GM19328 (cell line): Measurements from ENCODE around the gene INIP.
"Not testable (repeated sequence)": the region's sequence is repeated elsewhere in the genome, so short reads cannot be mapped to it uniquely, and the experiment has no call there.

ENCODE experiments used
- ATAC-seq: cut with Tn5 transposase; IDR thresholded peaks from one replicate; pipeline ENCODE4 v1.9.1; 2021; ENCODE audit warnings: mild to moderate bottlenecking, moderate library complexity; ENCODE audit not compliant: unreplicated experiment

The INIP gene

DNA sequence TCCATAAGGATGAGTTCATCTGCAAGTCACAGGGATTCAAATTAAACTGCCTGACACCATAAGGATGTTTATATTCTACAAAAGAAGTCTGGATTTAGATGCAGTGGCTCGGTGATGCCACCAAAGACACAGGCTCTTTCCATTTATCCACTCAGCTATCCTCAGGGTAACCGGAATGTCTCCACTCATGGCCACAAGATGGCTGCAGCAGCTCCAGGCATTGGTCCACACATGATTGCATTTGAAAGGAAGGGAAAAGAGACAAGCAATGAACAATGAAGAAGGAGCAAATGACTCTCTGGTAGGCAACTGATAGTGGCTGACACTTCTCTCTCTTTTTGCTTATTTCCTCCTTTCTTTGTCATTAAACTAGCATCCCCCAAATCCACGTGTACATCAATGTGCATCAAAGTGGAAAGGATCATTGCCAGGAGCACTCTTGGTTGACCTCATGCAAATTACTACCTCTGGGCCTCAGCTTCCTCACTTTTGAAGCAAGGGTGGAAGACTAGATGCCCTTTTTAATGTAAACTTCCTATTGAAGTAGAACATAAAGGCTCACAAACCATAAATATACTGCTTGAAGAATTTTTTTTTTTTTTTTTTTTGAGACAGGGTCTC is 25.4 kb upstream of the INIP start:
- ATAC-seq = no peak

DNA sequence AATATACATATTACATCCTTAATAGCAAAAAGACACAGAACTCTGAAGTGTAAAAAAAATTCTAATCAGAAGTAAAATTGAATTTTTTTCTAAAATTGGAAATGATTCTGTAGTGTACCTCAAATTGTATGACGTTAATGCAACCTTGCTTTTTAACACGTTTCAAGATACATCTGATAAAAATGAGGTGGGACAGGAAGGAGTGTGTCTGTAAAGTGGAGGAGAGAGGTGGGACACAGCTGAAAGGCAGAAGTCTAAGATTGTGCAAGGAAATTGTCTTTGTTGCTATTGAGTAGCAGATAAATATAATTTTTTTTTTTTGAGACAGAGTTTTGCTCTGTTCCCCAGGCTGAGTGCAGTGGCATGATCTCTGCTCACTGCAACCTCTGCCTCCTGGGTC is 17.0 kb upstream of the INIP start:
- ATAC-seq = no peak

DNA sequence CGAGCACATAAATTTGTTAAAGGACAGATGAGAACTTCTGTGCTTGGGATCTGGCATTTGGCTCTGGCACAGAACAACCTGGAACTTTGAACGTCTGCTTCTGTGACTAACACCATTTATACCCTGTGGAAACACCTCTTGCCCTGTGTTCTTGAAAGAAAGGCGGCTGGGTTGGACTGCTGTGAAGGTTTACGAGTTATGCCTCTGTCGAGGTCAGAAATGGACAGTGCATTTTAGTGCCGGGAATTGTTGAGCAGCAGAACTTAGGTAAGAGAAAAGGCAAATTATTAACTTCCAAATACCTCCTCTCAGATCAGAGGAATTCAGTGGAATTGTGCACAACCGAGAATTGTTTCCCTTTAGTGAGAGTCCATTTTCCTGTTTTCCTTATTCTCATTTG is 14.1 kb upstream of the INIP start:
- no peak for ATAC-seq

DNA sequence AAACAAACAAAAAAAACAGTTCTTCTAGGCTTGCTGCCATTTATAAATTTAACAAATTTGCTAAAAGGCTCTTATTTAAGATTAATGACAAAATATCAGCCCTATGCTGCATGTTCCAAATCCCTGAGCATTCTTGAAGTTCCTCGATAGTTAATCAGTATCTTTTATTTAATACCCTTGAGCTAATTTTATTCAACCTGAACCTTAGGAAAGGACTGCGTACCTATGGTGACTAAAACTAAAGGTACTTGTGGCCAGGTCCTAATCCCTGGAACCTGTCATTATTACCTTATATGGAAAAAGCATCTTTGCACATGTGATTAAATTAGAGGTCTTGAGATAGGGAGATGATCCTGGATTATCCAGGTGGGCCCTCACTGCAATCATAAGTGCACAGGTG is 10.5 kb upstream of the INIP start:
- ATAC-seq = no peak

DNA sequence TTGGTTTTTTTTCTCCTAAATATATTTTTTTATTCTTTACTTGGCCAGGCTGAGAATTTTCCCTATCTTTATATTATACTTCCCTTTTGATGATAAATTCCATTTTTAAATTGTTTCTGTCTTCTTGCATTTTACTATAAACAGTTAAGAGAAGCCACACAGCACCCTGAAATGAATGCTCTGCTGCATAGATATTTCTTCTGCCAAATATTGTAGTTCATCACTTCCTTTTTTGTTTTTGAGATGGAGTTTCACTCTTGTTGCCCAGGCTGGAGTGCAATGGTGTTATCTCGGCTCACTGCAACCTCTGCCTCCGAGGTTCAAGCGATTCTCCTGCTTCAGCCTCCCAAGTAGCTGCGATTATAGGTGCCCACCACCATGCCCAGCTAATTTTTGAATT is 8.5 kb upstream of the INIP start:
- ATAC-seq = no peak

DNA sequence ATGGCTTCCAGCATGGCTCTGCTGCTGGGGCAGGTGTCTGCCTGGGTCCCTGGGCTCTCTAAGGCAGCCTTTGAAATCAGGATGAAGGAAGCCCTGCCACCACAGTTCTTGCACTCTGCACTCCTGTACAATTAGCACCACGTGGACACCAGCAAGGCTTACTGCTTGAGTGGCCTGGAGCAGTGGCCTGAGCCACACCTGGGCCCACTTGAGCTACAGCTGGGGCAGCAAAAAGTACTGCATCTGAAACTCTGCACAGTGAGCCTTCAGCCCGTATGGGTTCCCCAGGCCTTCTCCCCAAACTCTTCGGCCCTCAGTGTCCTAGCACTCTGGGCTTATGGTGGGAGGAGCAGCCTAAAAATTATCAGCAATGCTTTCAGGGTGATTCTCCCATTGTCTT is 8.0 kb upstream of the INIP start:
- ATAC-seq = no peak

DNA sequence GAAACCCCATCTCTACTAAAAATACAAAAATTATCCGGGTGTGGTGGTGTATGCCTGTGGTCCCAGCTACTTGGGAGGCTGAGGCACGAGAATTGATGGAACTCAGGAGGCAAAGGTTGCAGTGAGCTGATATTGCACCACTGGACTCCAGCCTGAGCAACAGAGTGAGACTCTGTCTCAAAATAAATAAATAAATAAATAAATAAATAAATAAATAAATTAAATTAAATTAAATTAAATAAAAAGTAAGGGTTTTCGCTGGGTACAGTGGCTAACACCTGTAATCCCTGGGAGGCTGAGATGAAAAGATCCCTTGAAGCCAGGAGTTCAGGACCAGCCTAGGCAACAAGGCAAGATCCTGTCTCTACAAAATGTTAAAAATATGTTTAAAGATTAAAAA is 4.8 kb upstream of the INIP start:
- ATAC-seq = not testable (repeated sequence)

DNA sequence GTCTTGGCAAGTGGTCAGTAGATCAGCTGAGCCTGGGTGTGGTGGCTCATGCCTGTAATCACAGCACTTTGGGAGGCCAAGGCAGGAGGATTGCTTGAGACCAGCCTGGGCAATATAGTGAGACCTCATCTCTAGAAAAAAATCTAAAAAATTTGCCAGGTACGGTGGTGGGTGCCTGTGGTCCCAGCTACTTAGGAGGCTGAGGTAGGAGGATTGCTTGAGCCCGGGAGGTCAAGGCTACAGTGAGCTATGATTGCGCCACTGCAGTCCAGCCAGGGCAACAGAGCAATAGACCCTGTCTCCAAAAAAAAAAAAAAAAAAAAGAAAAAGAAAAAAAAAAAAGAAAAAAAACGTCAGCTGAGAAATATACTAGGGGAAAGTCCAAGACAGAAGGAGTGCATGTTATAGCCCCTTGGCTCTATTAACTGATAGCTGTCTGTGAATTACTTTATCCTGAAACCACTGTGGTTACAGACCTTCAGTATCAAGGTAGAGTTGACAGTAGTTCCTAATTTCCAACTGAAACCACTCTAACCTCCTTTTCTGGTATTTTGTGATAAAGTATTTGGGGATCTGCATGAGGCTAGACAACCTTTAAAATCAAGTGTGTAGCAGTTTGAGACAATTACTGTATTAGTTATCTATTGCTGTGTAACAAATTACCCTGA is 2.3 kb upstream of the INIP start:
- ATAC-seq = no peak

DNA sequence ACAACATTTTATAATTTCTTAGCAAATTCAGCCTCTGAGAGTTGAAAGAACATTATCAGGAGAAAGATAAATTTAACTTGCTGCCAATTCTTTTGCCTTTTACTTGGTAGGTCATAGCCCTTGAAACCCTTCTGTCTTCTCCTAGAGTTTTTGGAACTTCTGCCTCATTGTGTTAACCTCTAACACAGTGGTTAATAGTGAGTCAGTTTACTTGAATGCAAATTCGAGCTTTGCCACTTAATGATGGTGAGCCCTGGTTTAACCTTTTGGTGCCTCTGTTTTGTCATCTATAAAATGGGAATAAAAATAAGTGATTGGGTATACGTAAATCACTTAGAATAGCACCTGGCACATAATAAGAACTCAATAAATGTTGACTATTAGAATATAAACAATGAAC is 1.8 kb upstream of the INIP start:
- ATAC-seq = no peak

DNA sequence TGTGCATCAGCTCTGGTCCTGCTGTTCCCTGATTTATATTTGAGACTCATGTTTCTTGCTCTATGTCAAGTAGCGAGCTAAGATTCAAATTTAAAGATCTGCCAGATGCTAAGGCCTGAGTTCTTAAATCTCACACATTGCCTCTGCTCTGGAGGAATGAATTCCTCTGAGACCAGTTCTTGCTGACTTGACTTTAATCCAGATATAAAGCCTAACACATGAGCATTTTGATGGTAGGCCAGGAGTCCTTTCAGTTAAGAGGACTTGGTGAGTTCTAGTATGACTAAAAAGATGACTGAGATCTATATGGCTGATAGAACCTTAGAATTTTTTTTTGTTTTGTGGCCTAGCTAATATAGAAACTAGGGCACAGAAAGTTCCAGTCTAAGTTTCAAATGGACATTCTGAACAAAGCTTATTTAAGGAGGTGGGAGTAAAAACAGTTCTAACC is 1.3 kb upstream of the INIP start:
- no peak for ATAC-seq

DNA sequence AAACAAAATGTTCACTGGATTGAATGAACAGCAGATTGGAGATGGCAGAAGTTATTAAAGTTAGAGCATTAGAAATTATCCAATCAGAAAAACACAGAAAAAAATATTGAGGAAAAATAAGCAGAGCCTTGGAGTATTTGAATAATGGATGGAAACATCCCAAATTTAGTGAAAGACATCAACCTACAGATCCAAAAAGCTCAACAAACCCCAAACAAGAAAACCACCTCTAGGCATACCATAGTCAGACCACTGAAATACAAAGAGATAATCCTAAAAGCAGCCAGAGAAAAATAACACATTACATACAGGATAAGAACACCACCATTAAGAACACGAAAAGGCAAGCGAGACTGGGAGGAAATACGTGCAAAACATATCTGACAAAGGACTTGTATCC is 5.2 kb downstream of the INIP start:
- ATAC-seq = no peak

DNA sequence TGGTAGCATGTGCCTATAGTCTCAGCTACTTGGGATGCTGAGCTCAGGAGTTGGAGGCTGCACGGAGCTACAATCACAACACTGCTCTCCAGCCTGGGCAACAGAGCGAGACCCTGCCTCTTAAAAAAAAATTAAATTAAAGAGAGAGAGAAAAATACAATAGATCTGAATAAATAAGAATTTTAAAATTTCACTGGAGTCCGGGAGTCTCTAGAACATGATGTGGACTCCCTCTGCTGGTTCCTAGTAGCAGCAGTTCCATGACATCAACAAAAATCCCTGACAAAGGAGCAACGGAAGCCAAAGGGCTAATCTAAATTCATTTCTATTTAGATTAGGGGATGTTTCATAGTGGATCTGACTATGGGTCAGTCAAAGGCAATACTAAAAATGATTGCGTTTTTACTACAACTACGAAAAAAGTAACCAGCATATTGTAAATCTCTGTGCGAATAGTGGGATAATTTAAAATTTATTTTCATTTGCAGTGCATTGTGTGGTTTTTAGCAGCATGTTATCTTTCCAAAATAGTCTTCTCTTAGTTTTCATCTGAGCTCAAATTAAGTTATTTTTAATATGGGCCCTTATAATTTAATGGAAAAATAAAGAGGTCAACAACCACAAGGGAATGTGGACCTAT is 6.7 kb downstream of the INIP start:
- ATAC-seq = no peak

DNA sequence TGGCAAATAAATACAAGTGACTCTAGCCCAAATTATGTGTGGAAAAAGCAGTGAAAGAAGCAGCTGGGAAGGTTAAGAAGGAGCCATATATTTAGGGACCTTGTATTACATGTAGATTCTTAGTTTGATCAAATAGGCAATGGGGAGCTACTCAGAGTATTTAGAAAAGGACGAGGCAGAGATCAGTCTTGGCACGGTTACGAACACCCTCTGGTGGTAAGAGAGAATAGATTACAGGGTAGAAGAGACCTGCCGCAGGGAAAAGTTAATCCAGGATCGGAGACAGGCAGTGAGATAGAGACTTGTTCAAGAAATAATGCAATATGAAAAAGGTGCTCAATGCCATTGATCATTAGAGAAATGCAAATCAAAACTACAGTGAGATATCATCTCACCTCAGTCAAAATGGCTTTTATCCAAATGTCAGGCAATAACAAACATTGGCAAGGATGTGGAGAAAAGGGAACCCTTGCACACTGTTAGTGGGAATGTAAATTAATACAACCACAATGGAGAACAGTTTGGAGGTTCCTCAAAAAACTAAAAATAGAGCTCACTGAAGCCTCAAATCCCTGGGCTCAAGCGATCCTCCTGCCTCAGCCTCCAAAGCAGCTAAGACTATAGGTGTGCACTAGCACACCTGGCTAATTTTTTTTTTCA is 12.0 kb downstream of the INIP start:
- ATAC-seq = no peak

DNA sequence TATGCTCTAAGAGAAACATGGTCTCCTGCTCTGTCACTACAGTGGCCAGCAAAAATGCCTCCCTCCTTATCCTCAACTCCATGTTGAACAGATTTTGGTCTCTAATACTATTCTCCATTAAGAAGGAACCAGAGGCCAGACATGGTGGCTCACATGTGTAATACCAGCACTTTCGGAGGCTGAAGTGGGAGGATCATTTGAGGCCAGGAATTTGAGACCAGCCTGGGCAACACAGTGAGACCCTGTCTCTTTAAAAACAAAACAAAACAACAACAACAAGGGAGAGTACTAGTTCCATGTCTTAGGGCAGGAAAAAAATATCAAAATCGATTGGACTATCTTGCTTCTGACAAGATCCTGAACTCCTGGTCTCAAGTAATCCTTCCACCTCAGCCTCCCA is 14.6 kb downstream of the INIP start:
- ATAC-seq = no peak

DNA sequence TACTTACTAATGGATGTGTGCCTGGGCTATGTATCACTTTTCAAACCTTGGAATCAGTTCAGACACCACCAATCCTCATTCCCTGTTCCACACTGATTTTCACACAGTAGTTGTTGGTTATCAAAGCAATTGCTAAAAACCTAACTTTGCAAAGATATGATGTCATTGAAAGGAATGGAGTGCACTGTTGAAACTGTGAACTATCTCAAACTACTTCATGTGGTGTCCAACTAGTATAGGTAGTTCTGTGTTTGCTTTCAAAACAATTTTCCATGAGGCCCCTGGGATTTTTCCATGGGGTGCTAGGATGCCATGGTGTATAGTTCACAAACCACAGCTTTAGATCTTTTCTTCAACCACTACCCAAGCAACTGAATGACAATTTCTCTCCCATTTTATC is 17.8 kb downstream of the INIP start:
- ATAC-seq = no peak

DNA sequence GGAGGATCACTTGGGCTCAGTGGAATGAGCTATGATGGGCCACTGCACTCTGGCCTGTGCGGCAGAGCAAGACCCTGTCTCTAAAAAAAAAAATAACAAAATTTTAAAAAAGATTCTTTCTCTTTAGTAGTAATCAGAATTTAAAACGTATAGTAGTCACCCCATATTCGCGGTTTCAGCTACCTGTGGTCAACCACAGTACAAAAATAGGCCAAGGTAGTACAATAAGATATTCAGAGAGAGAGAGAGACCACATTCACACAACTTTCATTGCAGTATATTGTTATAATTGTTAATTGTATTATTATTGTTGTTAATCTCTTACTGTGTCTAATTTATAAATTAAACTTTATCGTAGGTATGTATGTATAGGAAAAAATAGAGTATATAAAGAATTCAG is 18.7 kb downstream of the INIP start:
- peak; percentile 79 for ATAC-seq

DNA sequence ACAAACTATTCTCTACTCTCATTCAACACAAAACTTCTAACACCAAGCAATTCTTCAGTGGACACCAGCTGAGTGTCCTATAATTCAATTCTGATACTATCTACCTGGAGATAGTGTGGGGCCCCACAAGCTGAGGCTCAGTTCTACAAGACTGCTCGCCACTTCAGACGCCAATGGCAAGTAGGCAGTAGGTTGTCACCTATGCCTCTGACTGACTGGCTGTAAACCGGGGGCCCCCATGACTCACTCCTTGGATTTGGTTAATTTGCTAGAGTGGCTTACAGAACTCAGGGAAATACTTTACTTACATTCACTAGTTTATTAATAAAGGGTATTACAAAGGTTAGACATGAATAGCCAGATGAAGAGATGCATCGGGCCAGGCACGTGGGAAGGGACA is 21.5 kb downstream of the INIP start:
- no peak for ATAC-seq

DNA sequence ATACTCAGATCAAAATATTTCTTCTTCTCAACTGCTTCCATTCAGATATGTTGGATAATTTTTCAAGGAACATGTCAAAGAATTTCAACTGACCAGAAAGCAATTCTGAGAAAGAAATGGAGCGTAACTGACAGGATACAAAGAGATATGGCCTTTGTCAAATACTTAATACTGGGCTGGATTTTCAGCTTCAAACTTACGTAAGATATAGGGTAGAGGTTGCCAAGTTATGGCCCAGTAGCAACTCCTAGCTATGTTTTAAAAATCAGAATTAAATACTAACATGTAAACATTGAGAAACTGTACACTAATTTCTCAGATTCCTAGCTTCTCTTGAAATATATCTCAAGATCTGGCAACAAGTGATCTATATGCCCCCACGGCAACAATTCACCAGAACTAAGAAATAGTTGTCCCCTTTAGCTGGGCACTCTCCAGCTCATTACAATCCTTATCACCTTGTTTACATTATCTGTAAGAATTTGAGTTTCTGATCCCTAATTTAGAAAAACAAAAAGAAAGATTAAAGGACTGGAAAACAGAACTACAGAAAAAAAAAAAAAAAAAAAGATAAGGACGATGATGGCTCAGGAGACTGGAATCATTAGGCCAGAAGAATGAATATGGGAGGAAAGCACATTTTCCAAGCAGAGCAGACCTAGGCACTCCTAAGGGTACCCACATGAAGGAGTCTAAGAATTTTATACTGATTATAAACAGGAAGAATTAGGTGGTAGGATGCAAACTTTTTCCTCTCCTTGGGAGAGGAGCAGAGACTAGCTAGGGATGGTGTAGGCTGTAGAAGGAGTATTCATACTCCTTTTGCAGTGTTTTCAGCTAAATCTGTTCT is 23.0 kb downstream of the INIP start:
- ATAC-seq = no peak

DNA sequence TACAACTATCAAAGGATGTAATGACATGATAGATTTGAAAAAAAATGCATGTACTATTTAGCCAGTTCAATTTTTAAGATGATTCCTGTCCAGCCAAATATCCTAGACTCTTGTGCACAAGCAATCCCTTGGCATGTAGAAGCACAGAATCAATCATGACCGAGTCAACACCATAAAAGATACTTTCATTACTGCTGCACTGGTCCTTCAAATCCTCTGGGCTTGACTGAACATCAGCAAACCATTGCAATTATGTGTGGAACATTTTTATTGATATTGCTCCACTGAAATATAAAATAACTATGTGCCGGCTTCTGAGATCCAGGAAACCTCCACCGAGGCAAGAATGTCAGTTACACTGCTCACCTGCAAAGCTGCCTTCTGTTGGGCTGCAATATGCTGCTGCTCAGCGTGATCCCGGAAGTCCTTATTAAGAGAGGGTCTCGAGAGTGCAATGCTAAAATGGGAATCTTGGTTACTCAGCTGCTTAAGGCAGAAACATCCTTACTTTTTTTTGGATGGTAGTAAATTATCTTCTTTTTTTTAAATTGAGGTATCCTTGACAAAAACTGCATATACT is 28.7 kb downstream of the INIP start:
- ATAC-seq = no peak

DNA sequence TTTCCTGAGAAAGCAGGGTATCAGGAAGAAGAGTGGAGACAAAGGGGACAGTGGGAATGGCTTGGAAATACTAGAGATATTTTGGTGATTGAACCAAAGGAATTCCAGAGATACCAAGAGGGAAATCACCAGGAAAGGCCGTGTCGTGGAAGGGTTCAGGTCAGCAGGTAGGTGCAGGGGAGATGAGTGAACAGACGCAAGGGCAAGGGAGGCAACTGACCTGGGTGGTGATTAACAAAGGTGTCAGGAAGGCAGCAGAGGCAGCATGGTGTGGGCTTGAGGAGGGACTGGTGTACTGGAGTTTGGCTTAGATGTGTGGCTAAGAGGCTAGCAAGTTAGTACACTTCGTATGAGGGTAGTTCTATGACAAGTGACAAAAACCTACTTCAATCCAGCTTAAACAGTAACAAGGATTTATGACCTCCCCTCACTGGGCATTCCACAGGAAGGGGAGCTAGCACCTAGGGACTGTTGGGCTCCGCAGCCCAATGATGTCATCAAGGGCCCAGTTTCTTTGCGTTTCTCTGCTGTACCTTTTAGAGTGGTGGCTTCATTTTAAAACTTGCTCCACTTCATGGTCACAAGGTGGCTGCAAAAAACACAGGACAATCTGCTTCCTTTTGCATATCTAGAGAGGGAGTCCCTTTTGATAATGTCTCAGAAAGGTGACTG is 37.0 kb downstream of the INIP start:
- ATAC-seq = no peak
